CD4-positive, alpha-beta T cell treated with Interleukin-15 for 1 hour (primary cell): Measurements from ENCODE around the gene PLCD3.

Experiments used
- DNase-seq: peaks from one replicate; pipeline ENCODE4 v3.0.0-alpha.2; 2020

The PLCD3 gene

DNA sequence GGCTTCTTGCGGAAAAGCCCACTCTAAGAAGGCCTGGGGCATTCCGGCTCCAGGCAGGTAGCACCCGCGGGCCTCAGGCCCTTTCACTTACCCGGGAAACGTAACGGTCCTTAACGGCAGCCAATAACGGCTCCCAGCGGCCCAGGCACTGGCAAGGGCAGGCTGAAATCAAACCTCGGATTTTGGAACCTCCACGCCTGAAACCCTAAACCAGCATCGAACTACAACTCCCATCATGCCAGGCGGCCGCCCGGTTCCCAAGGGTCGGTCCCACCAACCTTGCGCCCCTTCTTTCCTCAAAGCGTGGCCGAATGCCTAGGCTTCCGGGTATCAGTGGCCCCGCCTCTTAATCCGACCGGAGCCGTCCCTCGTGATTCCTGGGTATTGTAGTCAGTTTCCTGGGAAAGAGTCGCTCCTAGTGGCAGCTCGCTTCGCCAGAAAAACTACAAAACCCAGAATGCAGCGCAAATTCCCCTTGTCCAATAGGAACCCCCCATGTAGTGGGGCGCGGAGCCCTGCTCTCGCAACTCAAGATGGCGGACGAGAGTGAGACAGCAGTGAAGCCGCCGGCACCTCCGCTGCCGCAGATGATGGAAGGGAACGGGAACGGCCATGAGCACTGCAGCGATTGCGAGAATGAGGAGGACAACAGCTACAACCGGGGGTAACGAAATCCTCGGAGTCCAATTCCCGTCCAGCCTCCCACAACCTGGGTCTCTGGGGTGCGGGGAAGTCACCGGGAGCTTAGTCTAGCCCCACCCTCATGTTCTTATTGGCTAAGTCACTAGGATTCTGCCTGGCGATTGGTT is 71.3 kb downstream of the PLCD3 start, which contains the start of gene NMT1:
TSS of gene NMT1 (plus strand) at position 521 of the 809 bp plus-strand sequence. CDS start at position 534, 13 bp downstream.
- DNase-seq: peak; percentile 98

DNA sequence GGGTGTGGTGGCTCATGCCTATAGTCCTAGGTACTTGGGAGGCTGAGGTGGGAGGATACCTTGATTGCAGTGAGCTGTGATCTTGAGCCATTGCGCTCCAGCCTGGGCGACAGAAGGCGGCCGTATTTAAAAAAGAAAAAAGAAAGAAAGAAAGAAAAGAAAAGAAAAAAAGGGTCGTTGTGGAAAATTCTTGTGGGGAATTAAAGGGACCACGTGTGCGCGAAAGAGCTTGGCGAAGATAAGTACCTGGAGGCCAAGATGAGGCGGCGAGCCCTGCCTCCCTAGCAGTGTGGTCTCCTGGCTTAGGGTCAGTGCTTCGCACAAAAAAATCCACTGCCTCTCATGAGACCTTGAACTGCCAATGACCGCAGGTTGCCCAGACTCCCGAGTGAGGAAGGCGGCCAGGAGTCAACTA is 71.9 kb downstream of the PLCD3 start:
- no peak for DNase-seq
